ENCODE results near the gene BMP4. TPM values are rescaled to one million over a fixed set of nuclear protein-coding genes. Genes with fewer than 3 reads are reported as not detected.
A peak's percentile ranks its signal among the peaks of the same experiment; 100 is the strongest.

BMP4 gene
- total and polyA plus RNA-seq, 2 of the 13 experiments (the other 11 are each of a cell fraction or from before 2014, with no cell fraction given): 56.4 to 169 TPM

DNA sequence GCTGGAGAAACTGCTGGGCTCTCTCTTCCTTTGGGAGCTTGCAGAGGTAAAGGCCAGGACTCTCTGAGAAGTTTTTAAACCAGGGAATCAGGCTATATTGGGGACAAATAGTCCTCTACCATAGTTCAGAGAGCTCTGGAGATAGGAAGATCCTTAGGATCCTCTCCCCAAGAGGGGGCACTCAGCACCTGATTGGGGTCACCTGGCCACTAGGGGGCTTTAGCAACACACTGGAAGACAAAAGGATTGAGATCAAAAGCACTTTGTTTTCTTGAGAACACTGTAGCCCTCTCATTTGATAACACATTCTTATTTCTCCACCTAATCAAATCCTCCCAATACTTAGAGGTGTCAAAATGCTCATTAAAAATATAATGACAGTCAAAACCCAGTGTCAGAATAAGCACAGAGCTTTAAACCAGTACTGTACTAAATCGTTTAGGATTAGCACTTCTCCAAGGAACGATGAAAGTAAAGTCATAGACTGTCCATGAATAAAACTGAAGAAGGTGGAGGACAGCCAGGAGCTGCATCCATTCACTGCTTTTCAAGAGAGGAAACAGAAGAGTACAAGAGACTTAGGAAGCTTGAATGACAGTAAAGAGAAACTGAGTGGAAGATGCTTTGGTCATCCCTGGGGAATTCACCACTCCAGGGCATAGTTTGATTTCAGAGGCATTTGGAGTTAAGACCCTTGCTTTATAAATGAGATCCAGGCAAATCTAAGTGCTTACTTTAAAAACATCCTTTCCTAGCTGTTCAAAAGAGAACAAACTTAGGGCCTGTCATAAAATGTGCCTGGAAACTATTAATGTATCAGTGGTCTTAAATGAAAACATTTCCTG lies 26.5 kb downstream of the BMP4 start (continued):
- TF ChIP-seq ZNF546 (CRISPR knock-in tag; conservative IDR thresholded peaks at IDR 0.05): no peak
- TF ChIP-seq, protein P1, sequence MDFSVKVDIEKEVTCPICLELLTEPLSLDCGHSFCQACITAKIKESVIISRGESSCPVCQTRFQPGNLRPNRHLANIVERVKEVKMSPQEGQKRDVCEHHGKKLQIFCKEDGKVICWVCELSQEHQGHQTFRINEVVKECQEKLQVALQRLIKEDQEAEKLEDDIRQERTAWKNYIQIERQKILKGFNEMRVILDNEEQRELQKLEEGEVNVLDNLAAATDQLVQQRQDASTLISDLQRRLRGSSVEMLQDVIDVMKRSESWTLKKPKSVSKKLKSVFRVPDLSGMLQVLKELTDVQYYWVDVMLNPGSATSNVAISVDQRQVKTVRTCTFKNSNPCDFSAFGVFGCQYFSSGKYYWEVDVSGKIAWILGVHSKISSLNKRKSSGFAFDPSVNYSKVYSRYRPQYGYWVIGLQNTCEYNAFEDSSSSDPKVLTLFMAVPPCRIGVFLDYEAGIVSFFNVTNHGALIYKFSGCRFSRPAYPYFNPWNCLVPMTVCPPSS (IDR thresholded peaks at IDR 0.05): no peak
- TF ChIP-seq ESRRA (CRISPR knock-in tag; IDR thresholded peaks at IDR 0.05; ENCODE audit: low read depth): no peak
- 0 out of 2 replicates have a peak, but pooled peaks have one; percentile 25 for TF ChIP-seq IRF2 (CRISPR knock-in tag; IDR thresholded peaks at IDR 0.05)
- TF ChIP-seq GATAD2A (CRISPR knock-in tag; IDR thresholded peaks at IDR 0.05): 0 out of 2 replicates have a peak, but pooled peaks have one; percentile 33
- TF ChIP-seq RAD21 (CRISPR knock-in tag; IDR thresholded peaks at IDR 0.05): peak; percentile 13; the same call in 1 of the 2 replicates
- TF ChIP-seq POGZ (CRISPR knock-in tag; IDR thresholded peaks at IDR 0.05): 0 out of 2 replicates have a peak, but pooled peaks have one; percentile 15
- TF ChIP-seq LCORL (IDR thresholded peaks at IDR 0.05): no peak
- 0 out of 2 replicates have a peak, but pooled peaks have one; percentile 16 for TF ChIP-seq LCORL (CRISPR knock-in tag; IDR thresholded peaks at IDR 0.05)

DNA sequence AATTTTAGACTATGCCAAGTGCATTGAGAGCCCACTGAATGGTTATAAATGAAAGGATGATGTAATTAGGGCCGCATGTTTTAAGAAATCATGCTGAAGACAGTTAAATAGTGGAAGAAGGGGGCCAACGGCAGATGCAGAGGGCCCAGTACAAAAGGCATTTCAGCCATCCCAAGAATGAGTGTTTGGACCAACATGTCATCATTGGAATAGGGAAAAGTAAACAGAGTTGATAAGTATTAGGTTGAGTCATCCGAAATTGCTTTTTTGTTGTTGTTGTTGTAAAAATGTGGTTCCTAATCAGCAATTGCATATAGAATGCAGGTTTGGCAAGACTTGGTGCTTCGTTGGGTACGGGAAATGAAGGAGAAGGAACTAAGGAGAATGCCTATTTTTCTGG lies 29.5 kb downstream of the BMP4 start:
- WGBS (ENCODE audit: low lambda C conversion rate): 74% methylated on average over 5 of the region's 5 CpGs
- H3K4me2 ChIP-seq (ENCODE audit: low read depth, low read length): no peak overlapping the region
- no TSS peak for BruUV-seq (replicated peaks)
- no peaks in the 10 kb centered on the region for H3K27me3 ChIP-seq (ENCODE audit: control insufficient read depth in 1 of 2, insufficient read depth in 2 of 2, low read length in 2 of 2)
- ATAC-seq (no peak), DNase-seq (ENCODE audit: low spot score) (peak; percentile 34), FAIRE-seq (no peak)
- no peaks in the 10 kb centered on the region for H4K20me1 ChIP-seq (ENCODE audit: insufficient read depth, low read length)
- peaks cover 52% of the 10 kb centered on the region for H3K4me1 ChIP-seq (ENCODE audit: insufficient read depth, low read length)
- no peaks in the 10 kb centered on the region for H3K9me3 ChIP-seq (ENCODE audit: low read length)
- no peak overlapping the region for H3K9ac ChIP-seq (ENCODE audit: insufficient read depth, low read depth, low read length)
- ChIA-PET CTCF (ENCODE audit: low intra/inter-chr PET ratio, low total read pairs) (no interaction called here), POLR2A (no interaction called here)
- no peak overlapping the region for H2AFZ ChIP-seq (ENCODE audit: low read length)
- in situ Hi-C loops (cut with HindIII; ENCODE audit: extremely low pct_ligation_motif_present, low pct_unique_long_range_greater_than_20kb): no loop called here
- H3K36me3 ChIP-seq (replicated peaks in 1 of 2; ENCODE audit: control insufficient read depth in 1 of 2, insufficient read depth in 2 of 2, low read length in 2 of 2): no peaks in the 10 kb centered on the region
- no peak overlapping the region for H3K4me3 ChIP-seq (replicated peaks in 1 of 3; ENCODE audit: insufficient read depth in 1 of 3, low read depth in 2 of 3, low read length in 3 of 3)
- intact Hi-C loops (cut with micrococcal nuclease; ENCODE audit: unreplicated experiment): no loop called here
- H3K79me2 ChIP-seq (ENCODE audit: insufficient read depth, low read length): no peaks in the 10 kb centered on the region
- no peak overlapping the region for H3K27ac ChIP-seq (ENCODE audit: extremely low read length, insufficient read depth, low read length)
- TF ChIP-seq, protein P2, sequence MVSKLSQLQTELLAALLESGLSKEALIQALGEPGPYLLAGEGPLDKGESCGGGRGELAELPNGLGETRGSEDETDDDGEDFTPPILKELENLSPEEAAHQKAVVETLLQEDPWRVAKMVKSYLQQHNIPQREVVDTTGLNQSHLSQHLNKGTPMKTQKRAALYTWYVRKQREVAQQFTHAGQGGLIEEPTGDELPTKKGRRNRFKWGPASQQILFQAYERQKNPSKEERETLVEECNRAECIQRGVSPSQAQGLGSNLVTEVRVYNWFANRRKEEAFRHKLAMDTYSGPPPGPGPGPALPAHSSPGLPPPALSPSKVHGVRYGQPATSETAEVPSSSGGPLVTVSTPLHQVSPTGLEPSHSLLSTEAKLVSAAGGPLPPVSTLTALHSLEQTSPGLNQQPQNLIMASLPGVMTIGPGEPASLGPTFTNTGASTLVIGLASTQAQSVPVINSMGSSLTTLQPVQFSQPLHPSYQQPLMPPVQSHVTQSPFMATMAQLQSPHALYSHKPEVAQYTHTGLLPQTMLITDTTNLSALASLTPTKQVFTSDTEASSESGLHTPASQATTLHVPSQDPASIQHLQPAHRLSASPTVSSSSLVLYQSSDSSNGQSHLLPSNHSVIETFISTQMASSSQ (IDR thresholded peaks at IDR 0.05; ENCODE audit: low read depth): no peak
- TF ChIP-seq, protein P2 (CRISPR knock-in tag; IDR thresholded peaks at IDR 0.05; ENCODE audit: borderline replicate concordance): no peak
- TF ChIP-seq, protein P3, sequence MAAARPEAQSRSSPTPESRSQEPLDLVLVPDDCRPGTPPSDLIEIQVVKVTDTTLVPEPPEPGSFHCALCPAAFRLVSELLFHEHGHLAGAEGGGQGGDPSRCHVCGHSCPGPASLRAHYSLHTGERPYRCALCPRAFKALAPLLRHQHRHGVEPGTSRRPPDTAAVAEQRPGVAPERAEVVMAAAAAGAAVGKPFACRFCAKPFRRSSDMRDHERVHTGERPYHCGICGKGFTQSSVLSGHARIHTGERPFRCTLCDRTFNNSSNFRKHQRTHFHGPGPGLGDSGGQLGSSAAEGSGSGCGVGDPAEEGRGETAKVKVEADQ (CRISPR knock-in tag; IDR thresholded peaks at IDR 0.05; ENCODE audit: borderline replicate concordance): no peak
- TF ChIP-seq, protein P4, sequence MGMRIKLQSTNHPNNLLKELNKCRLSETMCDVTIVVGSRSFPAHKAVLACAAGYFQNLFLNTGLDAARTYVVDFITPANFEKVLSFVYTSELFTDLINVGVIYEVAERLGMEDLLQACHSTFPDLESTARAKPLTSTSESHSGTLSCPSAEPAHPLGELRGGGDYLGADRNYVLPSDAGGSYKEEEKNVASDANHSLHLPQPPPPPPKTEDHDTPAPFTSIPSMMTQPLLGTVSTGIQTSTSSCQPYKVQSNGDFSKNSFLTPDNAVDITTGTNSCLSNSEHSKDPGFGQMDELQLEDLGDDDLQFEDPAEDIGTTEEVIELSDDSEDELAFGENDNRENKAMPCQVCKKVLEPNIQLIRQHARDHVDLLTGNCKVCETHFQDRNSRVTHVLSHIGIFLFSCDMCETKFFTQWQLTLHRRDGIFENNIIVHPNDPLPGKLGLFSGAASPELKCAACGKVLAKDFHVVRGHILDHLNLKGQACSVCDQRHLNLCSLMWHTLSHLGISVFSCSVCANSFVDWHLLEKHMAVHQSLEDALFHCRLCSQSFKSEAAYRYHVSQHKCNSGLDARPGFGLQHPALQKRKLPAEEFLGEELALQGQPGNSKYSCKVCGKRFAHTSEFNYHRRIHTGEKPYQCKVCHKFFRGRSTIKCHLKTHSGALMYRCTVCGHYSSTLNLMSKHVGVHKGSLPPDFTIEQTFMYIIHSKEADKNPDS (CRISPR knock-in tag; IDR thresholded peaks at IDR 0.05): no peak
- peak; percentile 13; the same call in 1 of the 2 replicates for TF ChIP-seq HMG20A (CRISPR knock-in tag; IDR thresholded peaks at IDR 0.05; ENCODE audit: borderline replicate concordance)
- TF ChIP-seq ATF7 (IDR thresholded peaks at IDR 0.05): peak; percentile 30; the same call in 1 of the 2 replicates
- TF ChIP-seq ATF7 (CRISPR knock-in tag; IDR thresholded peaks at IDR 0.05): no peak

All from HepG2 (cell line).